ENCODE results near the gene SLTM. TPM values are rescaled to one million over a fixed set of nuclear protein-coding genes. Genes with fewer than 3 reads are reported as not detected.
"Not testable (repeated sequence)": the region's sequence is repeated elsewhere in the genome, so short reads cannot be mapped to it uniquely, and the experiment has no call there.

The SLTM gene
- total RNA-seq, 1 donor from 2014 or later = 68.2 TPM

GRCh38 chr15:58919232-58919631, 14.2 kb downstream of the SLTM start:
- peaks cover 4% of the 10 kb centered on the region for H3K36me3 Mint-ChIP-seq (ENCODE audit: low read depth, unreplicated experiment)
- Histone ChIP-seq H3K4me3 (ENCODE audit: insufficient read depth, low read depth, low read length) (no peak overlapping the region), H3K27me3 (ENCODE audit: insufficient read depth, low read length) (no peaks in the 10 kb centered on the region), H3K36me3 (ENCODE audit: insufficient read depth, low read length) (peaks cover 16% of the 10 kb centered on the region), H3K9me3 (ENCODE audit: insufficient read depth, low read depth, low read length) (no peaks in the 10 kb centered on the region), H3K79me2 (ENCODE audit: insufficient read depth, low read length) (peaks cover 83% of the 10 kb centered on the region), H3K4me1 (ENCODE audit: insufficient read depth, low read length) (no peaks in the 10 kb centered on the region), H3K27ac (ENCODE audit: low read depth, low read length) (no peak overlapping the region), H3K4me2 (ENCODE audit: low read length) (no peak overlapping the region), H4K20me1 (ENCODE audit: insufficient read depth, low read length) (peaks cover 65% of the 10 kb centered on the region), H2AFZ (ENCODE audit: low read depth, low read length) (no peak overlapping the region), H3K9ac (ENCODE audit: low read length) (no peak overlapping the region)
- H3K27me3 Mint-ChIP-seq (ENCODE audit: low read depth, unreplicated experiment) = no peaks in the 10 kb centered on the region
- FAIRE-seq (no peak), DNase-seq (ENCODE audit: low read depth) (no peak)
- TF ChIP-seq, protein P1, sequence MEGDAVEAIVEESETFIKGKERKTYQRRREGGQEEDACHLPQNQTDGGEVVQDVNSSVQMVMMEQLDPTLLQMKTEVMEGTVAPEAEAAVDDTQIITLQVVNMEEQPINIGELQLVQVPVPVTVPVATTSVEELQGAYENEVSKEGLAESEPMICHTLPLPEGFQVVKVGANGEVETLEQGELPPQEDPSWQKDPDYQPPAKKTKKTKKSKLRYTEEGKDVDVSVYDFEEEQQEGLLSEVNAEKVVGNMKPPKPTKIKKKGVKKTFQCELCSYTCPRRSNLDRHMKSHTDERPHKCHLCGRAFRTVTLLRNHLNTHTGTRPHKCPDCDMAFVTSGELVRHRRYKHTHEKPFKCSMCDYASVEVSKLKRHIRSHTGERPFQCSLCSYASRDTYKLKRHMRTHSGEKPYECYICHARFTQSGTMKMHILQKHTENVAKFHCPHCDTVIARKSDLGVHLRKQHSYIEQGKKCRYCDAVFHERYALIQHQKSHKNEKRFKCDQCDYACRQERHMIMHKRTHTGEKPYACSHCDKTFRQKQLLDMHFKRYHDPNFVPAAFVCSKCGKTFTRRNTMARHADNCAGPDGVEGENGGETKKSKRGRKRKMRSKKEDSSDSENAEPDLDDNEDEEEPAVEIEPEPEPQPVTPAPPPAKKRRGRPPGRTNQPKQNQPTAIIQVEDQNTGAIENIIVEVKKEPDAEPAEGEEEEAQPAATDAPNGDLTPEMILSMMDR (IDR thresholded peaks at IDR 0.05; ENCODE audit: insufficient read depth, low read depth, low read length) = no peak
- no peak for TF ChIP-seq EZH2 (IDR thresholded peaks at IDR 0.05; ENCODE audit: insufficient read depth, low read length)
- H3K9me3 Mint-ChIP-seq (ENCODE audit: unreplicated experiment) = no peaks in the 10 kb centered on the region
- no peak overlapping the region for H3K4me3 Mint-ChIP-seq (ENCODE audit: unreplicated experiment)
- no peak overlapping the region for H3K27ac Mint-ChIP-seq (ENCODE audit: unreplicated experiment)
- no peaks in the 10 kb centered on the region for H3K4me1 Mint-ChIP-seq (ENCODE audit: low read depth, unreplicated experiment)

DNA sequence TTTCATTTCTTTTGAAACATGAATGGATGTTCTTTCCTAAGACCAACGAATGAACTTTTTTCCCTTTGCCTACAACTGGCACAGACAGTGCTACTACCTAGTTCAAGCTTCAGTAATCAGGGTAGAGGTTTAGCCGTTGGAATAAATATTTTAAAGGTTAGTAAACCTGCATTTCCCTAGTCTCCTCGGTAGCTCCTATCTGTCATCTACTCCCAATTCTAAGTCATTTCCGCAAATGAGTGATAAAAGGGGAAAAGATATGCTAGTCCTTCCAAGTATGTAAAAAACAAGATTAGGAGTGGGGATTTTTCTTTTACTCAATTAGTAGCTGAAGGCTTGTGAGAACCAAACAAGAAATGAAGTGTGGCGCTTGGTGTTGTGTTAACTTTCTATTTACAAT, 15.2 kb downstream of the SLTM start:
- Histone ChIP-seq H3K9ac (ENCODE audit: low read length) (no peak overlapping the region), H3K27me3 (ENCODE audit: insufficient read depth, low read length) (no peaks in the 10 kb centered on the region), H3K4me3 (ENCODE audit: insufficient read depth, low read depth, low read length) (no peak overlapping the region), H3K79me2 (ENCODE audit: insufficient read depth, low read length) (peaks cover 76% of the 10 kb centered on the region), H3K4me2 (ENCODE audit: low read length) (no peak overlapping the region), H3K27ac (ENCODE audit: low read depth, low read length) (no peak overlapping the region), H3K9me3 (ENCODE audit: insufficient read depth, low read depth, low read length) (no peaks in the 10 kb centered on the region), H4K20me1 (ENCODE audit: insufficient read depth, low read length) (peaks cover 62% of the 10 kb centered on the region), H3K4me1 (ENCODE audit: insufficient read depth, low read length) (no peaks in the 10 kb centered on the region), H2AFZ (ENCODE audit: low read depth, low read length) (no peak overlapping the region), H3K36me3 (ENCODE audit: insufficient read depth, low read length) (peaks cover 16% of the 10 kb centered on the region)
- H3K27me3 Mint-ChIP-seq (ENCODE audit: low read depth, unreplicated experiment) = no peaks in the 10 kb centered on the region
- peak; percentile 39 for DNase-seq (ENCODE audit: low read depth)
- FAIRE-seq = no peak
- peaks cover 1% of the 10 kb centered on the region for H3K36me3 Mint-ChIP-seq (ENCODE audit: low read depth, unreplicated experiment)
- no peaks in the 10 kb centered on the region for H3K9me3 Mint-ChIP-seq (ENCODE audit: unreplicated experiment)
- H3K4me3 Mint-ChIP-seq (ENCODE audit: unreplicated experiment) = no peak overlapping the region
- H3K4me1 Mint-ChIP-seq (ENCODE audit: low read depth, unreplicated experiment) = no peaks in the 10 kb centered on the region
- TF ChIP-seq, protein P1 (IDR thresholded peaks at IDR 0.05; ENCODE audit: insufficient read depth, low read depth, low read length) = no peak
- no peak for TF ChIP-seq EZH2 (IDR thresholded peaks at IDR 0.05; ENCODE audit: insufficient read depth, low read length)
- no peak overlapping the region for H3K27ac Mint-ChIP-seq (ENCODE audit: unreplicated experiment)

- not testable (repeated sequence) for H3K4me1 Mint-ChIP-seq (ENCODE audit: low read depth, unreplicated experiment); H3K36me3 Mint-ChIP-seq (ENCODE audit: low read depth, unreplicated experiment); H3K9me3 Mint-ChIP-seq (ENCODE audit: unreplicated experiment); H3K9ac ChIP-seq (ENCODE audit: low read length); FAIRE-seq; H3K27me3 Mint-ChIP-seq (ENCODE audit: low read depth, unreplicated experiment); H3K27me3 ChIP-seq (ENCODE audit: insufficient read depth, low read length); DNase-seq (ENCODE audit: low read depth); H3K4me2 ChIP-seq (ENCODE audit: low read length); H3K4me3 ChIP-seq (ENCODE audit: insufficient read depth, low read depth, low read length); H3K27ac Mint-ChIP-seq (ENCODE audit: unreplicated experiment); H3K9me3 ChIP-seq (ENCODE audit: insufficient read depth, low read depth, low read length); H3K4me1 ChIP-seq (ENCODE audit: insufficient read depth, low read length); H2AFZ ChIP-seq (ENCODE audit: low read depth, low read length); H3K4me3 Mint-ChIP-seq (ENCODE audit: unreplicated experiment); H3K27ac ChIP-seq (ENCODE audit: low read depth, low read length)
- H3K36me3 ChIP-seq (ENCODE audit: insufficient read depth, low read length) = peaks cover 20% of the 10 kb centered on the region
- H4K20me1 ChIP-seq (ENCODE audit: insufficient read depth, low read length) = peaks cover 57% of the 10 kb centered on the region
- H3K79me2 ChIP-seq (ENCODE audit: insufficient read depth, low read length) = peaks cover 74% of the 10 kb centered on the region
Measured at GRCh38 chr15:58917613-58918129, 15.8 kb downstream of the SLTM start.
